CD4-positive, alpha-beta memory T cell (primary cell): Measurements from ENCODE around the gene ABCA13. TPM values are rescaled to one million over a fixed set of nuclear protein-coding genes. Genes with fewer than 3 reads are reported as not detected.

Experiments
- CTCF ChIA-PET: fragments of 350-600 bp; sonication (Branson Sonifier 250); formaldehyde crosslinking; loops from one replicate; lab custom pipeline; 2021; ENCODE audit warnings: inconsistent platforms; ENCODE audit not compliant: partially characterized antibody; lab: Charles Lee
- POLR2A ChIA-PET: fragments of 350-600 bp; sonication (Branson Sonifier 250); formaldehyde crosslinking; loops from one replicate; lab custom pipeline; 2021; ENCODE audit not compliant: partially characterized antibody; lab: Charles Lee
- DNase-seq, 5 donors: peaks; one replicate each; pipeline versions ENCODE4 v3.0.0 to v3.0.0-alpha.2; 2020 to 2022; ENCODE audit warnings: mixed read lengths in 1 of 5
- H3K27ac ChIP-seq: one replicate; pipeline ENCODE4 v1.7.0; 2013; ENCODE audit warnings: low read depth, low read length
- H3K27me3 ChIP-seq: 2 replicates; pipeline ENCODE4 v1.7.0; 2013; ENCODE audit warnings: mild to moderate bottlenecking, low read length, moderate library complexity; ENCODE audit not compliant: insufficient read depth
- H3K36me3 ChIP-seq: 2 replicates; pipeline ENCODE4 v1.7.0; 2013; ENCODE audit warnings: mild to moderate bottlenecking, low read length, moderate library complexity; ENCODE audit not compliant: insufficient read depth
- H3K4me1 ChIP-seq: 2 replicates; pipeline ENCODE4 v1.7.0; 2013; ENCODE audit warnings: mild to moderate bottlenecking, low read length, moderate library complexity; ENCODE audit not compliant: insufficient read depth
- H3K4me3 ChIP-seq, 2 donors: one replicate each; pipeline ENCODE4 v1.7.0; 2013; ENCODE audit warnings: low read length in 2 of 2, mild to moderate bottlenecking in 1 of 2
- H3K9me3 ChIP-seq, 2 donors: one replicate each; pipeline ENCODE4 v1.7.0; 2013; ENCODE audit warnings: low read length in 2 of 2, control low read depth in 1 of 2; ENCODE audit not compliant: control insufficient read depth in 1 of 2
- H3K27ac Mint-ChIP-seq, 7 donors: one replicate each; pipeline ENCODE4 v1.8.0; 2020 to 2021; ENCODE audit warnings: mixed read lengths in 7 of 7, mild to moderate bottlenecking in 6 of 7, inconsistent platforms in 3 of 7, moderate library complexity in 3 of 7
- H3K27me3 Mint-ChIP-seq, 2 donors: one replicate each; pipeline ENCODE4 v1.8.0; 2020 to 2021; ENCODE audit warnings: mixed read lengths in 2 of 2
- H3K36me3 Mint-ChIP-seq, 2 donors: one replicate each; pipeline ENCODE4 v1.8.0; 2020 to 2021; ENCODE audit warnings: mixed read lengths in 2 of 2, inconsistent platforms in 1 of 2, mild to moderate bottlenecking in 1 of 2
- H3K4me1 Mint-ChIP-seq, 4 donors: one replicate each; pipeline ENCODE4 v1.8.0; 2020 to 2021; ENCODE audit warnings: mixed read lengths in 4 of 4, mild to moderate bottlenecking in 1 of 4
- H3K4me3 Mint-ChIP-seq, 8 donors: one replicate each; pipeline ENCODE4 v1.8.0; 2020 to 2021; ENCODE audit warnings: mixed read lengths in 8 of 8, mild to moderate bottlenecking in 7 of 8, moderate library complexity in 6 of 8, inconsistent platforms in 3 of 8
- H3K9me3 Mint-ChIP-seq, 8 donors: one replicate each; pipeline ENCODE4 v1.8.0; 2020 to 2021; ENCODE audit warnings: mixed read lengths in 8 of 8, mild to moderate bottlenecking in 5 of 8, inconsistent platforms in 3 of 8, moderate library complexity in 1 of 8
- intact Hi-C: fragments of 100-400 bp; cut with micrococcal nuclease; formaldehyde crosslinking; loops from one replicate; pipeline ENCODE4 v1.15.1; 2023
- polyA plus RNA-seq, 2 donors: library from polyadenylated mRNA; unstranded; fragments of 300-500 nt; fragmentation: Illumina TruSeq; gene quantifications; one replicate each; pipeline ENCODE4 v1.2.3, GENCODE V29; 2021
- total RNA-seq, 2 experiments: library from RNA; stranded (reverse); gene quantifications; one replicate each; pipeline ENCODE4 v1.2.3, GENCODE V29; 2021

ABCA13 gene
- total and polyA plus RNA-seq, 4 experiments from 2014 or later, result not detected

GRCh38 chr7:48466713-48467112 lies 295.5 kb downstream of the ABCA13 start:
- H3K4me3 Mint-ChIP-seq, result no peak overlapping the region
- Histone ChIP-seq H3K9me3 (no peaks in the 10 kb centered on the region), H3K36me3 (no peaks in the 10 kb centered on the region), H3K27me3 (no peaks in the 10 kb centered on the region), H3K4me1 (no peaks in the 10 kb centered on the region), H3K4me3 (no peak overlapping the region), H3K27ac (no peak overlapping the region)
- no peaks in the 10 kb centered on the region for H3K36me3 Mint-ChIP-seq
- intact Hi-C loops, result no loop called here
- no peak for DNase-seq
- no peaks in the 10 kb centered on the region for H3K4me1 Mint-ChIP-seq
- peaks cover 0 to 1% of the 10 kb centered on the region in 2 donors for H3K27me3 Mint-ChIP-seq
- ChIA-PET CTCF (no interaction called here), POLR2A (no interaction called here)
- H3K9me3 Mint-ChIP-seq, result peaks cover 0 to 2% (median 0%) of the 10 kb centered on the region in 8 donors
- H3K27ac Mint-ChIP-seq, result no peak overlapping the region

- Mint-ChIP-seq H3K27ac (no peak overlapping the region), H3K36me3 (no peaks in the 10 kb centered on the region), H3K4me1 (no peaks in the 10 kb centered on the region), H3K9me3 (peaks cover 0 to 5% (median 0%) of the 10 kb centered on the region in 8 donors), H3K4me3 (no peak overlapping the region), H3K27me3 (peaks cover 0 to 1% of the 10 kb centered on the region in 2 donors)
- ChIA-PET POLR2A (no interaction called here), CTCF (no interaction called here)
- H3K4me3 ChIP-seq, result no peak overlapping the region
- no peak overlapping the region for H3K27ac ChIP-seq
- H3K9me3 ChIP-seq, result no peaks in the 10 kb centered on the region
- intact Hi-C loops, result no loop called here
- no peak for DNase-seq
- H3K4me1 ChIP-seq, result no peaks in the 10 kb centered on the region
- H3K36me3 ChIP-seq, result no peaks in the 10 kb centered on the region
- no peaks in the 10 kb centered on the region for H3K27me3 ChIP-seq
Observed at GRCh38 chr7:48471196-48471595, 299.9 kb downstream of the ABCA13 start.

- no peaks in the 10 kb centered on the region for H3K27me3 ChIP-seq
- no peak overlapping the region for H3K27ac ChIP-seq
- H3K36me3 Mint-ChIP-seq, result no peaks in the 10 kb centered on the region
- no peaks in the 10 kb centered on the region for H3K4me1 Mint-ChIP-seq
- intact Hi-C loops, result no loop called here
- no peaks in the 10 kb centered on the region for H3K4me1 ChIP-seq
- ChIA-PET CTCF (no interaction called here), POLR2A (no interaction called here)
- peaks cover 0 to 1% of the 10 kb centered on the region in 2 donors for H3K27me3 Mint-ChIP-seq
- no peak overlapping the region for H3K4me3 Mint-ChIP-seq
- no peak overlapping the region for H3K4me3 ChIP-seq
- H3K9me3 ChIP-seq, result no peaks in the 10 kb centered on the region
- no peaks in the 10 kb centered on the region for H3K36me3 ChIP-seq
- H3K27ac Mint-ChIP-seq, result no peak overlapping the region
- H3K9me3 Mint-ChIP-seq, result peaks cover 0 to 12% (median 0%) of the 10 kb centered on the region in 8 donors
- DNase-seq, result no peak
Observed at GRCh38 chr7:48472640-48473039, 301.4 kb downstream of the ABCA13 start.

- H3K9me3 ChIP-seq, result no peaks in the 10 kb centered on the region
- no peaks in the 10 kb centered on the region for H3K4me1 ChIP-seq
- no peak for DNase-seq
- H3K9me3 Mint-ChIP-seq, result peaks cover 0 to 12% (median 0%) of the 10 kb centered on the region in 8 donors
- no peak overlapping the region for H3K4me3 Mint-ChIP-seq
- H3K27ac ChIP-seq, result no peak overlapping the region
- H3K27ac Mint-ChIP-seq, result no peak overlapping the region
- no peaks in the 10 kb centered on the region for H3K27me3 ChIP-seq
- no peaks in the 10 kb centered on the region for H3K4me1 Mint-ChIP-seq
- intact Hi-C loops, result no loop called here
- H3K36me3 ChIP-seq, result no peaks in the 10 kb centered on the region
- ChIA-PET POLR2A (no interaction called here), CTCF (no interaction called here)
- no peaks in the 10 kb centered on the region for H3K27me3 Mint-ChIP-seq
- H3K36me3 Mint-ChIP-seq, result no peaks in the 10 kb centered on the region
- H3K4me3 ChIP-seq, result no peak overlapping the region
Observed at GRCh38 chr7:48473205-48473865, 302.1 kb downstream of the ABCA13 start.

GRCh38 chr7:48481235-48481634 lies 310.0 kb downstream of the ABCA13 start:
- H3K9me3 Mint-ChIP-seq, result peaks cover 3 to 20% (median 6%) of the 10 kb centered on the region in 8 donors
- no peak for DNase-seq

GRCh38 chr7:48497521-48497920 lies 326.3 kb downstream of the ABCA13 start:
- Histone ChIP-seq H3K36me3 (no peaks in the 10 kb centered on the region), H3K4me1 (no peaks in the 10 kb centered on the region), H3K27me3 (no peaks in the 10 kb centered on the region), H3K9me3 (no peaks in the 10 kb centered on the region), H3K4me3 (no peak overlapping the region), H3K27ac (no peak overlapping the region)
- POLR2A ChIA-PET, result no interaction called here
- intact Hi-C loops, result no loop called here
- CTCF ChIA-PET, result no interaction called here
- DNase-seq, result no peak
- no peaks in the 10 kb centered on the region for H3K4me1 Mint-ChIP-seq
- no peaks in the 10 kb centered on the region for H3K36me3 Mint-ChIP-seq
- no peak overlapping the region for H3K4me3 Mint-ChIP-seq
- peaks cover 0 to 3% (median 0%) of the 10 kb centered on the region in 8 donors for H3K9me3 Mint-ChIP-seq
- no peak overlapping the region for H3K27ac Mint-ChIP-seq
- no peaks in the 10 kb centered on the region for H3K27me3 Mint-ChIP-seq

More at GRCh38 chr7:48481235-48481634, 310.0 kb downstream of the ABCA13 start:
- ChIA-PET CTCF (no interaction called here), POLR2A (no interaction called here)
- Histone ChIP-seq H3K27ac (no peak overlapping the region), H3K9me3 (no peaks in the 10 kb centered on the region), H3K4me1 (no peaks in the 10 kb centered on the region), H3K36me3 (no peaks in the 10 kb centered on the region), H3K4me3 (no peak overlapping the region), H3K27me3 (no peaks in the 10 kb centered on the region)
- Mint-ChIP-seq H3K4me3 (no peak overlapping the region), H3K27ac (no peak overlapping the region), H3K4me1 (no peaks in the 10 kb centered on the region), H3K36me3 (no peaks in the 10 kb centered on the region), H3K27me3 (peaks cover 0 to 2% of the 10 kb centered on the region in 2 donors)
- intact Hi-C loops, result no loop called here

GRCh38 chr7:48502021-48502420 lies 330.8 kb downstream of the ABCA13 start:
- ChIA-PET POLR2A (no interaction called here), CTCF (no interaction called here)
- Mint-ChIP-seq H3K9me3 (peaks cover 0 to 3% (median 0%) of the 10 kb centered on the region in 8 donors), H3K27ac (no peak overlapping the region), H3K27me3 (no peaks in the 10 kb centered on the region), H3K4me3 (no peak overlapping the region), H3K4me1 (no peaks in the 10 kb centered on the region), H3K36me3 (no peaks in the 10 kb centered on the region)
- Histone ChIP-seq H3K4me1 (no peaks in the 10 kb centered on the region), H3K27ac (no peak overlapping the region), H3K4me3 (no peak overlapping the region), H3K9me3 (no peaks in the 10 kb centered on the region), H3K36me3 (no peaks in the 10 kb centered on the region), H3K27me3 (no peaks in the 10 kb centered on the region)
- DNase-seq, result no peak
- intact Hi-C loops, result no loop called here
